ENCODE results near the gene BICRA. TPM values are rescaled to one million over a fixed set of nuclear protein-coding genes. Genes with fewer than 3 reads are reported as not detected.
"Not testable (repeated sequence)": the region's sequence is repeated elsewhere in the genome, so short reads cannot be mapped to it uniquely, and the experiment has no call there.

BICRA gene
- total RNA-seq, 2 donors from 2014 or later: 10.3 to 12.2 TPM

- Mint-ChIP-seq H3K4me1 (peaks cover 9% of the 10 kb centered on the region), H3K27me3 (no peaks in the 10 kb centered on the region), H3K27ac (no peak overlapping the region), H3K9me3 (no peaks in the 10 kb centered on the region), H3K36me3 (ENCODE audit: low read depth) (peaks cover 7% of the 10 kb centered on the region), H3K4me3 (no peak overlapping the region)
- no peak for ATAC-seq (replicated peaks)
These were observed 24.6 kb downstream of the BICRA start for GRCh38 chr19:47633517-47633916.

- ATAC-seq (replicated peaks): no peak
- H3K4me3 Mint-ChIP-seq: no peak overlapping the region
- no peaks in the 10 kb centered on the region for H3K27me3 Mint-ChIP-seq
- H3K9me3 Mint-ChIP-seq: no peaks in the 10 kb centered on the region
- H3K36me3 Mint-ChIP-seq (ENCODE audit: low read depth): peaks cover 7% of the 10 kb centered on the region
- no peak overlapping the region for H3K27ac Mint-ChIP-seq
- peaks cover 9% of the 10 kb centered on the region for H3K4me1 Mint-ChIP-seq
These were observed 25.1 kb downstream of the BICRA start for GRCh38 chr19:47633996-47634395.

DNA sequence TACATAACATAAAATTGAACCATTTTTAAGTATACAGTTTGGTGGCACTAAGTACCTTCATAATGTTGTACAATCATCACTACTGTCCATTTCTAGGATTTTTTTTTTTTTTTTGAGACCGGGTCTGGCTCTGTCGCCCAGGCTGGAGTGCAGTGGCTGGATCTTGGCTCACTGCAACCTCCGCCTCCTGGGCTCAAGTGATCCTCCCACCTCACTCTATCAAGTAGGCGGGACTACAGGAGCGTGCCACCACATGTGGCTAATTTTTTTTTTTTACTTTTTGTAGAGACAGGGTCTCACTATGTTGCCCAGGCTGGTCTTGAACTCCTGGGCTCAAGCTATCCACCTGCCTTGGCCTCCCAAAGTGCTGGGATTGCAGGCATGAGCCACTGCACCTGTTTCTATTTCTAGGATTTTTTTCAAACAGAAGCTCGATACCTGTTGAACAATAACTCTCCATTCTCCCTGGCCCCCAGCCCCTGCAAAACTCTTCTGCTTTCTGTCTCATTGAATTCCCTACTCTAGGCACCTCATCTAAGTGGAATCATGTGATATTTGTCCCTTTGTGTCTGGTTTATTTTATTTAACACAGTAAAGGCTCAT, 26.3 kb downstream of the BICRA start:
- not testable (repeated sequence) for H3K4me3 Mint-ChIP-seq; H3K27me3 Mint-ChIP-seq; H3K9me3 Mint-ChIP-seq; H3K36me3 Mint-ChIP-seq (ENCODE audit: low read depth); H3K4me1 Mint-ChIP-seq; H3K27ac Mint-ChIP-seq; ATAC-seq (replicated peaks)

GRCh38 chr19:47637550-47637949, 28.6 kb downstream of the BICRA start:
- peaks cover 4% of the 10 kb centered on the region for H3K4me1 Mint-ChIP-seq
- H3K36me3 Mint-ChIP-seq (ENCODE audit: low read depth): no peaks in the 10 kb centered on the region
- no peak for ATAC-seq (replicated peaks)
- no peaks in the 10 kb centered on the region for H3K27me3 Mint-ChIP-seq
- peak overlapping the region; percentile 67 for H3K27ac Mint-ChIP-seq
- no peaks in the 10 kb centered on the region for H3K9me3 Mint-ChIP-seq
- H3K4me3 Mint-ChIP-seq: no peak overlapping the region

GRCh38 chr19:47641891-47642485, 33.1 kb downstream of the BICRA start:
- Mint-ChIP-seq H3K4me1 (peaks cover 13% of the 10 kb centered on the region), H3K27me3 (no peaks in the 10 kb centered on the region), H3K27ac (no peak overlapping the region), H3K36me3 (ENCODE audit: low read depth) (peaks cover 21% of the 10 kb centered on the region), H3K4me3 (no peak overlapping the region), H3K9me3 (no peaks in the 10 kb centered on the region)
- no peak for ATAC-seq (replicated peaks)

GRCh38 chr19:47643281-47643680, 34.3 kb downstream of the BICRA start:
- Mint-ChIP-seq H3K27me3 (no peaks in the 10 kb centered on the region), H3K4me3 (no peak overlapping the region), H3K36me3 (ENCODE audit: low read depth) (peaks cover 21% of the 10 kb centered on the region), H3K27ac (no peak overlapping the region), H3K4me1 (peaks cover 9% of the 10 kb centered on the region), H3K9me3 (no peaks in the 10 kb centered on the region)
- no peak for ATAC-seq (replicated peaks)

- peaks cover 9% of the 10 kb centered on the region for H3K4me1 Mint-ChIP-seq
- no peak overlapping the region for H3K4me3 Mint-ChIP-seq
- H3K27ac Mint-ChIP-seq: no peak overlapping the region
- H3K9me3 Mint-ChIP-seq: no peaks in the 10 kb centered on the region
- peaks cover 21% of the 10 kb centered on the region for H3K36me3 Mint-ChIP-seq (ENCODE audit: low read depth)
- no peaks in the 10 kb centered on the region for H3K27me3 Mint-ChIP-seq
- no peak for ATAC-seq (replicated peaks)
These were observed 35.3 kb downstream of the BICRA start for GRCh38 chr19:47644199-47644598.

DNA sequence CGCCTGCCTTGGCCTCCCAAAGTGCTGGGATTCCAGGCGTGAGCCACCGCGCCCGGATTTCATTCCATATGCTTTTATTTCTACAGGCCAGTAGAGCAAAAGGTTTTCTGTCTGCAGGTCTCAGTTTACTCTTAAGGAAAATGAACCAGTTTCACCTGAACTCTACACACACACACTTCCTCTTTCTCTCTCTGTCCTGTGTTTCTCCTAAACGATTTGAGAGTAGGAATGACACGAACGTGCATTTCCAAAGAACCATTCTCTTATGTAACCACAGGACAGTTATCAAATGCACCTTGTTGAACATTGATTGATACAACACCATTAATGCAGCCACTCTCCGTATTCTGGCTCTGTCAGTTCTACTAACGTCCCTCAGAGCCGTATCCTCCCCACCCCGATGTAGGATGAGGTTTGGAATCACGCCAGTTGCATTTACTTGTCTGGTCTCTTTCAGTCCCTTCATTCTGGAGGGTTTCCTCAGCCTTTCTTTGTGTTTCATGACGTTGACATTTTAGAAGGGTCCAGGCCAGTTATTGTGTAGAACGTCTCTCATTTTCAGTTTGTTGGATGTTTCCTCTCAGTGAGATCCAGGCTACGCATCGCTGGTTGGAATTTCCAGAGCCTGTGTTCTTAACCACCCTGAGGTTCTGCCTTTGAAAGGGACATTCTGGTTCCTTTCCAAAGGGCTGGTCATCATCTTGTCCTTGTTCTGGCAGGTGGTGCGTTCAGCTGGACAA, 36.0 kb downstream of the BICRA start:
- Mint-ChIP-seq H3K4me3 (no peak overlapping the region), H3K27ac (peak overlapping the region; percentile 45), H3K9me3 (no peaks in the 10 kb centered on the region)

GRCh38 chr19:47646924-47647323, 38.0 kb downstream of the BICRA start:
- no peaks in the 10 kb centered on the region for H3K9me3 Mint-ChIP-seq
- H3K27me3 Mint-ChIP-seq: no peaks in the 10 kb centered on the region
- H3K4me3 Mint-ChIP-seq: no peak overlapping the region
- H3K4me1 Mint-ChIP-seq: peaks cover 17% of the 10 kb centered on the region
- no peak overlapping the region for H3K27ac Mint-ChIP-seq
- peaks cover 21% of the 10 kb centered on the region for H3K36me3 Mint-ChIP-seq (ENCODE audit: low read depth)
- no peak for ATAC-seq (replicated peaks)

More for the DNA sequence above, 36.0 kb downstream of the BICRA start:
- peaks cover 9% of the 10 kb centered on the region for H3K4me1 Mint-ChIP-seq
- no peaks in the 10 kb centered on the region for H3K27me3 Mint-ChIP-seq
- ATAC-seq (replicated peaks): no peak
- peaks cover 21% of the 10 kb centered on the region for H3K36me3 Mint-ChIP-seq (ENCODE audit: low read depth)

DNA sequence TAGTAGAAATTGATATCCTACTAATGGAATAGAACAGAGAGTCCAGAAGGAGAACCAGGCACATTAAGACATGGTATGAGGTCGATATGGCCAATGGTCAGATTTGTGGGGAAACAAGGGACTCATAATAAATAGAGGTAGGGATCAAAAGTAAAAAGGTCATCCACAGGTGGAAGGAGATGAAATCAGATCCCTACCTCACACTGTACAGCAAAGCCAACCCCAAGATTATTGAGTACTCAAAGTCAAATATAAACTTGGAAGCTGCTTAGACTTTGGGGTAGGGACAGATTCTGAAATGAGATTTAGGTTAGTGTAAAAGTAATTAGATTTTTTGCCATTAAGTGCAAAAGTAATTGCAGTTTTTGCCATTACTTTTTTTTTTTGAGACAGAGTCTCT, 40.7 kb downstream of the BICRA start:
- no peak overlapping the region for H3K27ac Mint-ChIP-seq
- H3K27me3 Mint-ChIP-seq: no peaks in the 10 kb centered on the region
- H3K4me1 Mint-ChIP-seq: peaks cover 17% of the 10 kb centered on the region
- no peak overlapping the region for H3K4me3 Mint-ChIP-seq
- no peaks in the 10 kb centered on the region for H3K9me3 Mint-ChIP-seq
- peaks cover 27% of the 10 kb centered on the region for H3K36me3 Mint-ChIP-seq (ENCODE audit: low read depth)
- no peak for ATAC-seq (replicated peaks)

- Mint-ChIP-seq H3K36me3 (ENCODE audit: low read depth) (peaks cover 17% of the 10 kb centered on the region), H3K4me3 (no peak overlapping the region), H3K27ac (peak overlapping the region; percentile 34)
These were observed 41.8 kb downstream of the BICRA start for GRCh38 chr19:47650700-47651099.

DNA sequence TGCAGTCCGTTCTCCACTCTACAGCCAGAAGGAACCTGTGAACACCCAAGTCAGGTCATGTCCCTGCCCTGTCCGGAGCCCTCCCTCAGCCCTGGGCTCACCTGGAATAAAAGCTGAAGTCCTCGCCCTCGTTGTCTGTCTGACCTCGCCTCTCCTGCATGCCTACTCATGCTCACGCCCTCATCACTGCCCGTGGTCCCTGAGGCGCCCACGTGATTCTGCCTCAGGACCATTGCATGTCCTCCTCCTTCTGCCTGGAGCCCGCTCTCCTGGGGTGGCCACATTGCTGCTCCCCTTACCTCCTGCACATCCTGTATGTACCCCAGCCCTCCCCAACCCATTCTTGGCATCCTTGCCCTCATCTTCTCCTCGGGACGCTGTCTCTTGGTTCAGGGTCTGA, 42.2 kb downstream of the BICRA start:
- Mint-ChIP-seq H3K4me1 (peaks cover 7% of the 10 kb centered on the region), H3K27ac (peak overlapping the region; percentile 34), H3K36me3 (ENCODE audit: low read depth) (peaks cover 13% of the 10 kb centered on the region), H3K27me3 (no peaks in the 10 kb centered on the region), H3K4me3 (no peak overlapping the region), H3K9me3 (no peaks in the 10 kb centered on the region)
- no peak for ATAC-seq (replicated peaks)

More at GRCh38 chr19:47650700-47651099, 41.8 kb downstream of the BICRA start:
- H3K27me3 Mint-ChIP-seq: no peaks in the 10 kb centered on the region
- H3K4me1 Mint-ChIP-seq: peaks cover 10% of the 10 kb centered on the region
- ATAC-seq (replicated peaks): no peak
- H3K9me3 Mint-ChIP-seq: no peaks in the 10 kb centered on the region

GRCh38 chr19:47651691-47652090, 42.8 kb downstream of the BICRA start:
- peaks cover 12% of the 10 kb centered on the region for H3K36me3 Mint-ChIP-seq (ENCODE audit: low read depth)
- no peak overlapping the region for H3K4me3 Mint-ChIP-seq
- H3K27me3 Mint-ChIP-seq: no peaks in the 10 kb centered on the region
- H3K9me3 Mint-ChIP-seq: no peaks in the 10 kb centered on the region
- H3K27ac Mint-ChIP-seq: peak overlapping the region; percentile 34
- ATAC-seq (replicated peaks): no peak
- peaks cover 7% of the 10 kb centered on the region for H3K4me1 Mint-ChIP-seq

DNA sequence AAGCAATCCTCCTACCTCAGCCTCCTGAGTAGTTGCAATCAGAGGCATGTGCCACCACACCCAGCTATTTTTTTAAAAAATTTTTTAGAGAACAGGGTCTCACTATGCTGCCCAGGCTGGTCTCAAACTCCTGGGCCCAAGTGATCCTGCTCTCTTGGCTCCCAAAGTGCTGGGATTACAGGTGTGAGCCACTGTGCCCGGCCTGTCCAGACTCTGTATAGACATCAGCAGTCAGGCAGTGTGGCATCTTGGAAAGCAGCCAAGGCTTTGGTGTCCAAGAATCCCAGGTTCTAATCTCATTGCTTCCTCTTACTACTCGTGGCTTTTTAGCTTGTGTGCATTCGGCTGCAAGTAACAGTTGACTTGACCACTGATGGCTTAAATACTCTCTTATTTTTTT, 43.4 kb downstream of the BICRA start:
- peak overlapping the region; percentile 67 for H3K27ac Mint-ChIP-seq
- H3K9me3 Mint-ChIP-seq: no peaks in the 10 kb centered on the region
- peaks cover 12% of the 10 kb centered on the region for H3K36me3 Mint-ChIP-seq (ENCODE audit: low read depth)
- no peak overlapping the region for H3K4me3 Mint-ChIP-seq
- H3K4me1 Mint-ChIP-seq: peaks cover 7% of the 10 kb centered on the region
- no peak for ATAC-seq (replicated peaks)
- no peaks in the 10 kb centered on the region for H3K27me3 Mint-ChIP-seq

DNA sequence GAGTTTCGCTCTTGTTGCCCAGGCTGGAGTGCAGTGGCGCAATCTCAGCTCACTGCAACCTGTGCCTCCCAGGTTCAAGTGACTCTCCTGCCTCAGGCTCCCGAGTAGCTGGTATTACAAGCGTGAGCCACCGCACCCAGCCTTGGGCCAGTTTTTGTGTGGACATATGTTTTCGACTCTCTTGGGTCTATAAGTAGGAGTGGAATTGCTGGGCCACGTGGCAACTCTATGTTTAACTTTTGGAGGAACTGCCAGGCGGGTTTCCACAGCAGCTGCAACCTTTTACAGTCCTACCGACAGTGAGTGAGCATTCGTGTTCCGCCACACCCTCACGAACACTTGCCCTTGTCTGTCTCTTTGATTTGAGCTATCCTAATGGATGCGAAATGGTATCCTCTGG, 44.9 kb downstream of the BICRA start:
- peaks cover 17% of the 10 kb centered on the region for H3K36me3 Mint-ChIP-seq (ENCODE audit: low read depth)
- no peak overlapping the region for H3K4me3 Mint-ChIP-seq
- no peaks in the 10 kb centered on the region for H3K27me3 Mint-ChIP-seq
- no peak for ATAC-seq (replicated peaks)
- peaks cover 7% of the 10 kb centered on the region for H3K4me1 Mint-ChIP-seq
- H3K27ac Mint-ChIP-seq: no peak overlapping the region
- H3K9me3 Mint-ChIP-seq: no peaks in the 10 kb centered on the region

All from activated T-helper 17 cell treated with anti-CD3 and anti-CD28 coated beads, Interleukin-2, amount 50 U/mL, for 72 hours (primary cell).